HCT116 (cell line): Measurements from ENCODE around the gene CHTF8. TPM values are rescaled to one million over a fixed set of nuclear protein-coding genes. Genes with fewer than 3 reads are reported as not detected.

Experiments used
- CTCF ChIP-seq, 3 experiments: fragments of 200-600 bp in 1 of 3; sonication (generic) in 1 of 3; IDR thresholded peaks in 2 of 3; conservative IDR thresholded peaks in 1 of 3; 2 replicates each; pipeline ENCODE4 v1.5.1; 2012 to 2017; ENCODE audit warnings: low read depth in 2 of 3, low read length in 2 of 3, antibody characterized with exemption in 1 of 3, borderline replicate concordance in 1 of 3, control low read depth in 1 of 3, mild to moderate bottlenecking in 1 of 3, mixed read lengths in 1 of 3, mixed run types in 1 of 3, moderate library complexity in 1 of 3; ENCODE audit not compliant: insufficient read depth in 1 of 3
- EZH2 ChIP-seq: fragments of 200-600 bp; sonication (generic); IDR thresholded peaks from 2 replicates; pipeline ENCODE4 v1.6.1; 2017; ENCODE audit warnings: antibody characterized with exemption, mixed run types
- RAD21 ChIP-seq: IDR thresholded peaks from 2 replicates; pipeline ENCODE4 v1.6.1; 2012; ENCODE audit warnings: low read depth, mild to moderate bottlenecking
- ZBTB33 ChIP-seq: IDR thresholded peaks from 2 replicates; pipeline ENCODE4 v1.6.1; 2011; ENCODE audit warnings: mild to moderate bottlenecking, low read length, moderate library complexity; ENCODE audit not compliant: insufficient replicate concordance; ENCODE audit errors: extremely low read depth
- ZNF274 ChIP-seq: fragments of 200-500 bp; sonication (Bioruptor generic); IDR thresholded peaks from 2 replicates; pipeline ENCODE4 v1.6.1; 2014; ENCODE audit warnings: mild to moderate bottlenecking, low read depth, low read length, inconsistent platforms
- total RNA-seq: library from RNA; stranded (reverse); gene quantifications from one replicate; pipeline ENCODE4 v1.2.1, GENCODE V29; 2021; ENCODE audit not compliant: unreplicated experiment

The CHTF8 gene
- total RNA-seq, 1 experiment from 2014 or later: 184 TPM

GRCh38 chr16:69069504-69069903 is 62.9 kb downstream of the CHTF8 start (continued):
- no peak for TF ChIP-seq CTCF (IDR thresholded peaks at IDR 0.05 in 2 of 3, conservative IDR thresholded peaks at IDR 0.05 in 1 of 3; ENCODE audit: borderline replicate concordance in 1 of 3, insufficient read depth in 1 of 3, low read depth in 2 of 3, low read length in 2 of 3)
- no peak for TF ChIP-seq EZH2
- TF ChIP-seq RAD21: no peak
- no peak for TF ChIP-seq ZNF274
- no peak for TF ChIP-seq ZBTB33

Other genes starting within 250 kb of the CHTF8 start
- gene HAS3, start 26.9 kb downstream of the CHTF8 start, total RNA-seq: 140 TPM
- gene UTP4, start 61 bp upstream of the CHTF8 start, total RNA-seq: 125 TPM
- gene SNTB2, start 54.6 kb upstream of the CHTF8 start, total RNA-seq: 38.1 TPM
- 42.2 TPM for gene VPS4A, start 178.8 kb upstream of the CHTF8 start, total RNA-seq
- 33.9 TPM for gene PDF, start 198.0 kb upstream of the CHTF8 start, total RNA-seq
- gene COG8, start 207.0 kb upstream of the CHTF8 start, total RNA-seq: 50.3 TPM
- gene NIP7, start 207.2 kb upstream of the CHTF8 start, total RNA-seq: 62.8 TPM
- 0.91 TPM for gene TMED6, start 219.2 kb upstream of the CHTF8 start, total RNA-seq